ENCODE data around the gene MGAT1.
A peak's percentile ranks its signal among the peaks of the same experiment; 100 is the strongest.
"Not testable (repeated sequence)": the region's sequence is repeated elsewhere in the genome, so short reads cannot be mapped to it uniquely, and the experiment has no call there.

Gene MGAT1

GRCh38 chr5:180785121-180785781, 17.4 kb downstream of the MGAT1 start:
- DNase-seq (ENCODE audit: low spot score): no peak

GRCh38 chr5:180784497-180785097, 18.0 kb downstream of the MGAT1 start:
- DNase-seq (ENCODE audit: low spot score): peak; percentile 80

- no peak for DNase-seq (ENCODE audit: low spot score)
These were observed 19.1 kb downstream of the MGAT1 start for GRCh38 chr5:180783340-180784052.

GRCh38 chr5:180782748-180783147, 19.9 kb downstream of the MGAT1 start:
- no peak for DNase-seq (ENCODE audit: low spot score)

GRCh38 chr5:180781900-180782326, 20.7 kb downstream of the MGAT1 start:
- not testable (repeated sequence) for DNase-seq (ENCODE audit: low spot score)

- DNase-seq (ENCODE audit: low spot score): no peak
These were observed 22.5 kb downstream of the MGAT1 start for GRCh38 chr5:180779985-180780610.

GRCh38 chr5:180777475-180777874, 25.1 kb downstream of the MGAT1 start:
- DNase-seq (ENCODE audit: low spot score): no peak

GRCh38 chr5:180776376-180776775, 26.2 kb downstream of the MGAT1 start:
- no peak for DNase-seq (ENCODE audit: low spot score)

- DNase-seq (ENCODE audit: low spot score): no peak
These were observed 27.0 kb downstream of the MGAT1 start for GRCh38 chr5:180775624-180776023.

GRCh38 chr5:180771839-180772238, 30.8 kb downstream of the MGAT1 start:
- DNase-seq (ENCODE audit: low spot score): no peak

GRCh38 chr5:180769821-180770220, 32.8 kb downstream of the MGAT1 start:
- DNase-seq (ENCODE audit: low spot score): no peak

- no peak for DNase-seq (ENCODE audit: low spot score)
These were observed 47.0 kb downstream of the MGAT1 start for GRCh38 chr5:180755601-180756000.

GRCh38 chr5:180744253-180744652, 58.4 kb downstream of the MGAT1 start:
- no peak for DNase-seq (ENCODE audit: low spot score)

GRCh38 chr5:180742727-180743126, 59.9 kb downstream of the MGAT1 start:
- DNase-seq (ENCODE audit: low spot score): no peak

- not testable (repeated sequence) for DNase-seq (ENCODE audit: low spot score)
These were observed 61.7 kb downstream of the MGAT1 start for GRCh38 chr5:180740953-180741352.

GRCh38 chr5:180739958-180740357, 62.6 kb downstream of the MGAT1 start, which contains the start of gene OR2Y1:
Gene OR2Y1 (minus strand): TSS chr5:180740058. CDS start chr5:180740058, 0 bp downstream.
- no peak for DNase-seq (ENCODE audit: low spot score)

- no peak for DNase-seq (ENCODE audit: low spot score)
These were observed 63.3 kb downstream of the MGAT1 start for GRCh38 chr5:180739271-180739670.

- DNase-seq (ENCODE audit: low spot score): no peak
These were observed 66.1 kb downstream of the MGAT1 start for GRCh38 chr5:180736536-180736935.
